CD4-positive, alpha-beta T cell (primary cell): ENCODE measurements around the gene VIT. TPM values are rescaled to one million over a fixed set of nuclear protein-coding genes. Genes with fewer than 3 reads are reported as not detected.

ENCODE experiments used
- ATAC-seq: fragments of 200-7000 bp; cut with Tn5 transposase; one replicate; pipeline ENCODE4 v1.10.0; 2022; ENCODE audit warnings: mild to moderate bottlenecking; ENCODE audit not compliant: poor library complexity
- CTCF ChIA-PET: fragments of 350-600 bp; sonication (Branson Sonifier 250); formaldehyde crosslinking; loops from one replicate; lab custom pipeline; 2021; ENCODE audit warnings: antibody characterized with exemption, inconsistent platforms; lab: Charles Lee
- POLR2A ChIA-PET: fragments of 350-600 bp; sonication (Branson Sonifier 250); formaldehyde crosslinking; loops from one replicate; lab custom pipeline; 2021; ENCODE audit warnings: antibody characterized with exemption, inconsistent platforms; lab: Charles Lee
- DNase-seq, 14 experiments: peaks; one replicate each; pipeline ENCODE4 v3.0.0-alpha.2; 2013 to 2020; ENCODE audit warnings: mixed read lengths in 2 of 14
- H3K27ac ChIP-seq, 2 donors: one replicate each; pipeline versions ENCODE4 v1.5.1 to v1.7.0; 2013; ENCODE audit warnings: low read length in 2 of 2, low read depth in 1 of 2, mild to moderate bottlenecking in 1 of 2
- H3K27me3 ChIP-seq, 2 experiments: 1 replicate in 1 of 2; 2 replicates in 1 of 2; pipeline versions ENCODE4 v1.6.1 to v1.7.0; 2013; ENCODE audit warnings: low read length in 2 of 2, control low read depth in 1 of 2, mild to moderate bottlenecking in 1 of 2, moderate library complexity in 1 of 2; ENCODE audit not compliant: insufficient read depth in 2 of 2, control insufficient read depth in 1 of 2
- H3K36me3 ChIP-seq: one replicate; pipeline ENCODE4 v1.6.1; 2013; ENCODE audit warnings: low read length, control low read depth; ENCODE audit not compliant: insufficient read depth
- H3K4me1 ChIP-seq: one replicate; pipeline ENCODE4 v1.6.1; 2013; ENCODE audit warnings: low read length, control low read depth; ENCODE audit not compliant: insufficient read depth
- H3K4me3 ChIP-seq: one replicate; pipeline ENCODE4 v1.5.1; 2013; ENCODE audit warnings: mild to moderate bottlenecking, low read length, moderate library complexity
- H3K9me3 ChIP-seq, 2 experiments: 1 replicate in 1 of 2; 2 replicates in 1 of 2; pipeline versions ENCODE4 v1.6.1 to v1.7.0; 2013; ENCODE audit warnings: low read length in 2 of 2, mild to moderate bottlenecking in 2 of 2, control low read depth in 1 of 2, moderate library complexity in 1 of 2; ENCODE audit not compliant: control insufficient read depth in 1 of 2, insufficient read depth in 1 of 2
- H3K27ac Mint-ChIP-seq: one replicate; pipeline ENCODE4 v1.8.0; 2020; ENCODE audit warnings: mixed read lengths
- H3K27me3 Mint-ChIP-seq: one replicate; pipeline ENCODE4 v1.8.0; 2021; ENCODE audit warnings: mixed read lengths
- H3K36me3 Mint-ChIP-seq: one replicate; pipeline ENCODE4 v1.8.0; 2021; ENCODE audit warnings: low read depth, mixed read lengths
- H3K4me1 Mint-ChIP-seq: one replicate; pipeline ENCODE4 v1.8.0; 2021; ENCODE audit warnings: low read depth, mixed read lengths
- H3K4me3 Mint-ChIP-seq: one replicate; pipeline ENCODE4 v1.8.0; 2020; ENCODE audit warnings: mild to moderate bottlenecking, mixed read lengths
- H3K9me3 Mint-ChIP-seq: one replicate; pipeline ENCODE4 v1.8.0; 2020; ENCODE audit warnings: mixed read lengths
- intact Hi-C, 2 experiments: fragments of 100-400 bp; cut with DNase I in 1 of 2; cut with micrococcal nuclease in 1 of 2; formaldehyde crosslinking; loops; one replicate each; pipeline versions ENCODE4 v1.15.1 to v1.9.0; 2023 to 2025; cut with DNase I, micrococcal nuclease
- total RNA-seq, 174 experiments: library from RNA in 2 of 174; stranded (reverse) in 2 of 174; gene quantifications; one replicate each; pipeline ENCODE4 v1.2.3 and lab custom pipeline; 2021 to 2026
- TF ChIP-seq, protein P1 (sequence below): fragments of 200-600 bp; IDR thresholded peaks from one replicate; pipeline ENCODE4 v1.8.0; 2022; ENCODE audit warnings: antibody characterized with exemption, mild to moderate bottlenecking

Gene VIT
- total RNA-seq, 2 experiments from 2014 or later = not detected

DNA sequence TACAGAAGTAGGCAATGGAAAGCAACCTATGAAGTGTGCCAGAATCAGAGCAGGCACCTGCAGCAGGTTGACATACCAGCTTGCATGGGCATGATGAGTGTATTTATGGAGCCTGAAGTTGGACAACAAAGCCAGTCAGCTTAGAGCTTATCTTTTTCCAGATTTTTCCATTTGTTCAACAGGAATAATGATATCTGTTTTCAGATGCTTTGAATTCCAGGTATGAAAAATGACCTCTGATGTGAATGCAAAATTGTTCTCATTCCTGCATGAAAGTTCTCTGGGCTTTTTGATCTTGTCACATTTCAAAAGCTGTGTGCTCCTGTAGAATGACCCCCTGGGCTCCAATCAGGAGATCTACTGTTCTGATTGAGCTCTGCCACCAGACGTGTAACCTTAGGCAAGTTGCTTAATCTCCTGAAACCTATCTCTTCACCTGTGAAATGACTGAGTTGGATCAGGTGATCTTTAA, 38.2 kb upstream of the VIT start:
- Histone ChIP-seq H3K4me3 (no peak overlapping the region), H3K36me3 (no peaks in the 10 kb centered on the region), H3K27ac (no peak overlapping the region), H3K27me3 (no peaks in the 10 kb centered on the region), H3K4me1 (no peaks in the 10 kb centered on the region), H3K9me3 (no peaks in the 10 kb centered on the region)
- TF ChIP-seq, protein P1, sequence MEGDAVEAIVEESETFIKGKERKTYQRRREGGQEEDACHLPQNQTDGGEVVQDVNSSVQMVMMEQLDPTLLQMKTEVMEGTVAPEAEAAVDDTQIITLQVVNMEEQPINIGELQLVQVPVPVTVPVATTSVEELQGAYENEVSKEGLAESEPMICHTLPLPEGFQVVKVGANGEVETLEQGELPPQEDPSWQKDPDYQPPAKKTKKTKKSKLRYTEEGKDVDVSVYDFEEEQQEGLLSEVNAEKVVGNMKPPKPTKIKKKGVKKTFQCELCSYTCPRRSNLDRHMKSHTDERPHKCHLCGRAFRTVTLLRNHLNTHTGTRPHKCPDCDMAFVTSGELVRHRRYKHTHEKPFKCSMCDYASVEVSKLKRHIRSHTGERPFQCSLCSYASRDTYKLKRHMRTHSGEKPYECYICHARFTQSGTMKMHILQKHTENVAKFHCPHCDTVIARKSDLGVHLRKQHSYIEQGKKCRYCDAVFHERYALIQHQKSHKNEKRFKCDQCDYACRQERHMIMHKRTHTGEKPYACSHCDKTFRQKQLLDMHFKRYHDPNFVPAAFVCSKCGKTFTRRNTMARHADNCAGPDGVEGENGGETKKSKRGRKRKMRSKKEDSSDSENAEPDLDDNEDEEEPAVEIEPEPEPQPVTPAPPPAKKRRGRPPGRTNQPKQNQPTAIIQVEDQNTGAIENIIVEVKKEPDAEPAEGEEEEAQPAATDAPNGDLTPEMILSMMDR = no peak
- no peak overlapping the region for H3K4me3 Mint-ChIP-seq
- H3K27me3 Mint-ChIP-seq = no peaks in the 10 kb centered on the region
- no peaks in the 10 kb centered on the region for H3K9me3 Mint-ChIP-seq
- H3K27ac Mint-ChIP-seq = no peak overlapping the region
- no peaks in the 10 kb centered on the region for H3K4me1 Mint-ChIP-seq
- POLR2A ChIA-PET = no interaction called here
- no peaks in the 10 kb centered on the region for H3K36me3 Mint-ChIP-seq
- ATAC-seq (no peak), DNase-seq (no peak)
- CTCF ChIA-PET = no interaction called here
- intact Hi-C loops = no loop called here

DNA sequence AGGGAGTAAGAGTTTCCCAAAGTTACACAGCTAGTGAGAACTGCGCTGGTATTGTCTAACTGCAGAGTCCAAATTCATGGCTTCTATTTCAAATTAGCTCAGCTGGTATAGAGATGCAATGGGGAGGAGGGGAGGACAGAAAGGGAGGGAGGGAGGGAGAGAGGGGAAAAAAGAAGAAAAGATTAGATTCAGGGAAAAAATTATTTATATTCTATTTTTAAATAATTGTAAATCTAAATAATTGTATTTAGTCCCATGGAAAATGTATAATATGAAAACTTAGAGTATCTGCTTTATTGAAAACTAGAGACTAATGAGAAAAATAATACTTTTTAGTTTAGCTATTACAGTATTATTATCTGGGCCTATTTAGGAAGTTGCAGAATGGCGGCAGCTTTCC, 37.3 kb upstream of the VIT start:
- H3K36me3 Mint-ChIP-seq = no peaks in the 10 kb centered on the region
- Histone ChIP-seq H3K27me3 (no peaks in the 10 kb centered on the region), H3K27ac (no peak overlapping the region), H3K36me3 (no peaks in the 10 kb centered on the region), H3K4me1 (no peaks in the 10 kb centered on the region), H3K4me3 (no peak overlapping the region), H3K9me3 (no peaks in the 10 kb centered on the region)
- POLR2A ChIA-PET = no interaction called here
- DNase-seq (no peak), ATAC-seq (no peak)
- intact Hi-C loops = no loop called here
- CTCF ChIA-PET = no interaction called here
- TF ChIP-seq, protein P1 = no peak
- H3K4me1 Mint-ChIP-seq = no peaks in the 10 kb centered on the region
- H3K4me3 Mint-ChIP-seq = no peak overlapping the region
- no peaks in the 10 kb centered on the region for H3K9me3 Mint-ChIP-seq
- H3K27ac Mint-ChIP-seq = no peak overlapping the region
- H3K27me3 Mint-ChIP-seq = no peaks in the 10 kb centered on the region

DNA sequence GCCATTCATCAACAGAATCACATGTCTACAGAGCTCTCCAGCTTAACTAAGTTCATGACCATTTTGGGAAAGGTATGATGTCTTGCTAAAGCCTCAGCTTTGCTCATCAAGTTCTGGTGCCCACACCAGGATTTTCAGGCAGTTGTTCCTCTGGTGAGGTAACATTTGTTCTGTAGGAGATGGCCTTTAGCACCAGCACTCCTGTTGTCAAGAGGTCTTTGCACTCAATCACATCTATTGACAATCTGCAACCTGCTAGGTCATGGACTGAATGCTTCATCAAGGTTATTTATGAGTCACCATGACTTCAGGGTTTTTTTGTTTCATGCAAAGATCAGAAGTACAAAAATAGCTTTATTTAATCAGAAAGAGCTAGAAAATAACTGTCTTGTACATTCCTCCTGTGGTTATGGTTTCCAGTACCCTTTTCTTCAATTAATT, 36.6 kb upstream of the VIT start:
- no peaks in the 10 kb centered on the region for H3K36me3 Mint-ChIP-seq
- Histone ChIP-seq H3K9me3 (no peaks in the 10 kb centered on the region), H3K27me3 (no peaks in the 10 kb centered on the region), H3K4me1 (no peaks in the 10 kb centered on the region), H3K27ac (no peak overlapping the region), H3K4me3 (no peak overlapping the region), H3K36me3 (no peaks in the 10 kb centered on the region)
- intact Hi-C loops = loop anchor here in 1 of 2 experiments (10.0 kb wide), 1 partner anchor 305 kb away; the partner anchor contains the start of gene CRIM1
- TF ChIP-seq, protein P1 = no peak
- ATAC-seq (no peak), DNase-seq (no peak)
- no peaks in the 10 kb centered on the region for H3K27me3 Mint-ChIP-seq
- H3K4me3 Mint-ChIP-seq = no peak overlapping the region
- H3K27ac Mint-ChIP-seq = no peak overlapping the region
- ChIA-PET CTCF (no interaction called here), POLR2A (no interaction called here)
- no peaks in the 10 kb centered on the region for H3K9me3 Mint-ChIP-seq
- no peaks in the 10 kb centered on the region for H3K4me1 Mint-ChIP-seq
